ENCODE data around the gene CACNA2D2.

- TF ChIP-seq CTCF (conservative IDR thresholded peaks at IDR 0.05): no peak
- no peak for TF ChIP-seq ZFX (IDR thresholded peaks at IDR 0.05)
These were observed 28.8 kb upstream of the CACNA2D2 start for GRCh38 chr3:50532062-50532705.
